Thyroid gland (tissue), 4 donors: ENCODE results near the gene ZNF79. TPM values are rescaled to one million over a fixed set of nuclear protein-coding genes. Genes with fewer than 3 reads are reported as not detected.

Experiments used
- DNase-seq, 2 donors: peaks; one replicate each; pipeline ENCODE4 v3.0.0-alpha.2; 2019
- H3K27ac ChIP-seq, 3 donors: fragments of 200-600 bp; sonication (generic); 1 replicate in 2 of 3; 2 replicates in 1 of 3; pipeline ENCODE4 v1.5.1; 2016 to 2019; ENCODE audit warnings: mild to moderate bottlenecking in 1 of 3, moderate library complexity in 1 of 3
- H3K27me3 ChIP-seq: fragments of 200-600 bp; sonication (generic); one replicate; pipeline ENCODE4 v1.5.1; 2019
- H3K36me3 ChIP-seq, 2 donors: fragments of 200-600 bp; sonication (generic); one replicate each; pipeline ENCODE4 v1.5.1; 2016 to 2019
- H3K4me1 ChIP-seq, 2 donors: fragments of 200-600 bp; sonication (generic); one replicate each; pipeline ENCODE4 v1.5.1; 2017 to 2019
- H3K4me3 ChIP-seq, 3 donors: fragments of 200-600 bp; sonication (generic); replicated peaks in 1 of 3; 1 replicate in 2 of 3; 2 replicates in 1 of 3; pipeline ENCODE4 v1.5.1; 2016; ENCODE audit warnings: mild to moderate bottlenecking in 1 of 3
- H3K9me3 ChIP-seq: fragments of 200-600 bp; sonication (generic); one replicate; pipeline ENCODE4 v1.5.1; 2017
- CTCF ChIP-seq, 6 experiments: fragments of 200-600 bp in 3 of 6; fragments of 450-650 bp in 3 of 6; sonication (generic) in 3 of 6; IDR thresholded peaks; one replicate each; pipeline ENCODE4 v1.5.1; 2016 to 2019; ENCODE audit warnings: antibody characterized with exemption in 6 of 6, mild to moderate bottlenecking in 2 of 6, inconsistent platforms in 1 of 6, moderate library complexity in 1 of 6
- POLR2A ChIP-seq, 2 donors: fragments of 450-650 bp; IDR thresholded peaks; one replicate each; pipeline ENCODE4 v1.6.1; 2017; ENCODE audit warnings: antibody characterized with exemption in 2 of 2, mild to moderate bottlenecking in 2 of 2, moderate library complexity in 1 of 2
- WGBS, 2 donors: methylation state at CpG; one replicate each; pipeline ENCODE4 v1.1.5; 2017; 5-methylcytosine and 5-hydroxymethylcytosine counted together
- intact Hi-C: fragments of 100-400 bp; cut with DNase I; formaldehyde crosslinking; loops from one replicate; pipeline ENCODE4 v1.15.1; 2023
- total RNA-seq, 4 donors: library from RNA; depleted of rRNA; stranded (reverse); fragments of >200 nt; gene quantifications; one replicate each; pipeline ENCODE4 v1.2.3, GENCODE V29; 2016

The ZNF79 gene
- 10 to 100 TPM; 10.6 to 19.4 (median 15.9) TPM for total RNA-seq

GRCh38 chr9:127423934-127424675 is at the start of gene ZNF79:
Gene ZNF79, plus strand, starts transcription at chr9:127424382. Its CDS starts 406 bp downstream, at chr9:127424788.
- intact Hi-C loops: no loop called here
- Histone ChIP-seq H3K27me3 (no peaks in the 10 kb centered on the region), H3K4me3 (peak within 1 kb of the TSS; percentile 21 to 76 (median 45)), H3K9me3 (no peaks in the 10 kb centered on the region), H3K4me1 (peaks cover 22 to 26% of the 10 kb centered on the region in 2 donors), H3K36me3 (peaks cover 6 to 9% of the 10 kb centered on the region in 2 donors), H3K27ac (peak within 1 kb of the TSS; percentile 88 to 89 (median 89))
- peak; percentile 95 for DNase-seq
- TF ChIP-seq CTCF (IDR thresholded peaks at IDR 0.05): no peak
- TF ChIP-seq POLR2A (IDR thresholded peaks at IDR 0.05): peak in 1 of 2 donors; percentile 70
- 0% methylated on average over 31 to 39 of the region's 54 CpGs for WGBS, 2 donors

GRCh38 chr9:127380479-127380878 is 43.7 kb upstream of the ZNF79 start:
- no peak overlapping the region for H3K27ac ChIP-seq
- no peaks in the 10 kb centered on the region for H3K27me3 ChIP-seq
- 96 to 98% methylated on average over 3 of the region's 3 CpGs for WGBS, 2 donors
- intact Hi-C loops: no loop called here
- no peak for TF ChIP-seq CTCF (IDR thresholded peaks at IDR 0.05)
- no peak for TF ChIP-seq POLR2A (IDR thresholded peaks at IDR 0.05)
- H3K36me3 ChIP-seq: no peaks in the 10 kb centered on the region
- no peaks in the 10 kb centered on the region for H3K9me3 ChIP-seq
- no peak overlapping the region for H3K4me3 ChIP-seq
- peaks cover 6 to 7% of the 10 kb centered on the region in 2 donors for H3K4me1 ChIP-seq
- DNase-seq: no peak

- TF ChIP-seq POLR2A (IDR thresholded peaks at IDR 0.05) (no peak), CTCF (IDR thresholded peaks at IDR 0.05) (no peak)
- Histone ChIP-seq H3K9me3 (no peaks in the 10 kb centered on the region), H3K4me1 (peaks cover 6 to 7% of the 10 kb centered on the region in 2 donors), H3K4me3 (no peak overlapping the region), H3K36me3 (no peaks in the 10 kb centered on the region), H3K27ac (no peak overlapping the region), H3K27me3 (no peaks in the 10 kb centered on the region)
- 83 to 88% methylated on average over 2 of the region's 2 CpGs for WGBS, 2 donors
- no peak for DNase-seq
- intact Hi-C loops: no loop called here
Measured at GRCh38 chr9:127382541-127382940, 41.6 kb upstream of the ZNF79 start.

GRCh38 chr9:127384016-127384730 is 40.0 kb upstream of the ZNF79 start:
- TF ChIP-seq CTCF (IDR thresholded peaks at IDR 0.05): no peak
- TF ChIP-seq POLR2A (IDR thresholded peaks at IDR 0.05): no peak
- H3K9me3 ChIP-seq: no peaks in the 10 kb centered on the region
- intact Hi-C loops: no loop called here
- no peak overlapping the region for H3K4me3 ChIP-seq
- no peaks in the 10 kb centered on the region for H3K36me3 ChIP-seq
- H3K27me3 ChIP-seq: no peaks in the 10 kb centered on the region
- DNase-seq: peak; percentile 58 to 64
- peaks cover 6 to 7% of the 10 kb centered on the region in 2 donors for H3K4me1 ChIP-seq
- 63 to 68% methylated on average over 11 of the region's 11 CpGs for WGBS, 2 donors
- no peak overlapping the region for H3K27ac ChIP-seq

GRCh38 chr9:127384901-127385300 is 39.3 kb upstream of the ZNF79 start:
- no peak overlapping the region for H3K4me3 ChIP-seq
- no peaks in the 10 kb centered on the region for H3K27me3 ChIP-seq
- WGBS, 2 donors: 92% methylated on average over 13 of the region's 13 CpGs
- no peak overlapping the region for H3K27ac ChIP-seq
- no peaks in the 10 kb centered on the region for H3K9me3 ChIP-seq
- H3K4me1 ChIP-seq: peaks cover 6 to 7% of the 10 kb centered on the region in 2 donors
- TF ChIP-seq CTCF (IDR thresholded peaks at IDR 0.05): no peak
- TF ChIP-seq POLR2A (IDR thresholded peaks at IDR 0.05): no peak
- no peak for DNase-seq
- intact Hi-C loops: no loop called here
- no peaks in the 10 kb centered on the region for H3K36me3 ChIP-seq
